Uterus (tissue), 4 donors: ENCODE results near the gene NOX3. TPM values are rescaled to one million over a fixed set of nuclear protein-coding genes. Genes with fewer than 3 reads are reported as not detected.
"Not testable (repeated sequence)": the region's sequence is repeated elsewhere in the genome, so short reads cannot be mapped to it uniquely, and the experiment has no call there.

ENCODE experiments used
- DNase-seq, 2 donors: peaks; one replicate each; pipeline ENCODE4 v3.0.0-alpha.2; 2019 to 2020
- H3K27ac ChIP-seq, 2 donors: fragments of 200-600 bp; sonication (generic); 1 replicate in 1 of 2; 2 replicates in 1 of 2; pipeline ENCODE4 v1.5.1; 2016 to 2018
- H3K27me3 ChIP-seq, 2 donors: fragments of 200-600 bp; sonication (generic); one replicate each; pipeline ENCODE4 v1.5.1; 2018 to 2019; ENCODE audit warnings: control low read depth in 1 of 2
- H3K36me3 ChIP-seq, 2 donors: fragments of 200-600 bp; sonication (generic); one replicate each; pipeline ENCODE4 v1.5.1; 2019; ENCODE audit warnings: control low read depth in 1 of 2
- H3K4me1 ChIP-seq, 2 donors: fragments of 200-600 bp; sonication (generic); one replicate each; pipeline ENCODE4 v1.5.1; 2018 to 2019; ENCODE audit warnings: control low read depth in 1 of 2
- H3K4me3 ChIP-seq, 2 donors: fragments of 200-600 bp; sonication (generic); 1 replicate in 1 of 2; 2 replicates in 1 of 2; pipeline ENCODE4 v1.5.1; 2018 to 2019; ENCODE audit warnings: mild to moderate bottlenecking in 1 of 2
- H3K9me3 ChIP-seq, 2 donors: fragments of 200-600 bp; sonication (generic); one replicate each; pipeline ENCODE4 v1.5.1; 2019; ENCODE audit warnings: control low read depth in 1 of 2
- POLR2A ChIP-seq, 2 donors: fragments of 450-650 bp; IDR thresholded peaks; one replicate each; pipeline ENCODE4 v1.6.1; 2016; ENCODE audit warnings: antibody characterized with exemption in 2 of 2, mild to moderate bottlenecking in 1 of 2, moderate library complexity in 1 of 2
- intact Hi-C: fragments of 100-400 bp; cut with DNase I; formaldehyde crosslinking; loops from one replicate; pipeline ENCODE4 v1.15.1; 2023; ENCODE audit warnings: low total_unique reads
- total RNA-seq, 4 donors: library from RNA; depleted of rRNA in 3 of 4; stranded (reverse); fragments of >200 nt in 3 of 4; gene quantifications; one replicate each; pipeline versions ENCODE4 v1.1.0 to v1.2.4, GENCODE V29; 2014 to 2023
- TF ChIP-seq, protein P1 (sequence below), 4 experiments: fragments of 200-600 bp in 2 of 4; fragments of 450-650 bp in 2 of 4; sonication (generic) in 2 of 4; IDR thresholded peaks; one replicate each; pipeline ENCODE4 v1.5.1; 2016 to 2019; ENCODE audit warnings: antibody characterized with exemption in 4 of 4, mild to moderate bottlenecking in 2 of 4, moderate library complexity in 1 of 4
- donor health status: DM: yes; HTN: yes; CAD: no.

NOX3 gene
- total RNA-seq, 4 donors from 2014 or later, result not detected

DNA sequence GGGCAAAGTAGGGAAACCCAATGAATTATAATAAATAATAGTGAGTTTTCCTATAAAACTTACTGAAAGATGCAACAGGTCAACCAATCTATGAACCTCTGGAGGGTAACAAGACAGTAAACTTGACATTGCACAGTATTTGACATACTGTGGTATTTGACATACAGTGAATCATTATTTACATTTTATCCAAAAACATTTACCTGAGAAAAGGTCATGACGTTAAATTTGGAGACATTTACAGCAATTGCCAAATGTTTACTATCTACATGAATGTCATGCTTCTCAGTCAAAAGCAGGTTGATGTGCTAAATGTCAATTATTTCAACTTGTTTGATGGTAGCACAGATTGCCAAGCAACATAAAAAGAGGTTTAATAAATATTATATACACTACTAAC lies 35.8 kb upstream of the NOX3 start:
- Histone ChIP-seq H3K9me3 (no peaks in the 10 kb centered on the region), H3K36me3 (no peaks in the 10 kb centered on the region), H3K4me3 (no peak overlapping the region), H3K27ac (no peak overlapping the region), H3K27me3 (no peaks in the 10 kb centered on the region), H3K4me1 (no peaks in the 10 kb centered on the region)
- intact Hi-C loops, result no loop called here
- no peak for DNase-seq
- no peak for TF ChIP-seq POLR2A (IDR thresholded peaks at IDR 0.05)
- TF ChIP-seq, protein P1, sequence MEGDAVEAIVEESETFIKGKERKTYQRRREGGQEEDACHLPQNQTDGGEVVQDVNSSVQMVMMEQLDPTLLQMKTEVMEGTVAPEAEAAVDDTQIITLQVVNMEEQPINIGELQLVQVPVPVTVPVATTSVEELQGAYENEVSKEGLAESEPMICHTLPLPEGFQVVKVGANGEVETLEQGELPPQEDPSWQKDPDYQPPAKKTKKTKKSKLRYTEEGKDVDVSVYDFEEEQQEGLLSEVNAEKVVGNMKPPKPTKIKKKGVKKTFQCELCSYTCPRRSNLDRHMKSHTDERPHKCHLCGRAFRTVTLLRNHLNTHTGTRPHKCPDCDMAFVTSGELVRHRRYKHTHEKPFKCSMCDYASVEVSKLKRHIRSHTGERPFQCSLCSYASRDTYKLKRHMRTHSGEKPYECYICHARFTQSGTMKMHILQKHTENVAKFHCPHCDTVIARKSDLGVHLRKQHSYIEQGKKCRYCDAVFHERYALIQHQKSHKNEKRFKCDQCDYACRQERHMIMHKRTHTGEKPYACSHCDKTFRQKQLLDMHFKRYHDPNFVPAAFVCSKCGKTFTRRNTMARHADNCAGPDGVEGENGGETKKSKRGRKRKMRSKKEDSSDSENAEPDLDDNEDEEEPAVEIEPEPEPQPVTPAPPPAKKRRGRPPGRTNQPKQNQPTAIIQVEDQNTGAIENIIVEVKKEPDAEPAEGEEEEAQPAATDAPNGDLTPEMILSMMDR (IDR thresholded peaks at IDR 0.05), result no peak

DNA sequence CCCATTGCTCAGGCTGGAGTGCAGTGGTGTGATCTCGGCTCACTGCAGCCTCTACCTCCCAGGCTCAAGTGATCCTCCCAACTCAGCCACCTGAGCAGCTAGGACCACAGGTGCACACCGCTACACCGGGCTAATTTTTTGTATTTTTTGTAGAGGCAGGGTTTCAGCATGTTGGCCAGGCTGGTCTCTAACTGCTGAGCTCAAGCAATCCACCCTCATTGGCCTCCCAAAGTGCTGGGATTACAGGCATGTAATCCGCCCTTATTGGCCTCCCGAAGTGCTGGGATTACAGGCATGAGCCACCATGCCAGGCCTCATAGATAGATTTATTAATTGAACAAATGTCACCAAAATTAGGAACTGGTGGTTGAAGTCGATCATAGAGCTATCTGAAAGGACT lies 32.6 kb upstream of the NOX3 start:
- intact Hi-C loops, H3K4me3 ChIP-seq, H3K27me3 ChIP-seq, H3K36me3 ChIP-seq, H3K9me3 ChIP-seq, H3K4me1 ChIP-seq, H3K27ac ChIP-seq, DNase-seq: not testable (repeated sequence)

DNA sequence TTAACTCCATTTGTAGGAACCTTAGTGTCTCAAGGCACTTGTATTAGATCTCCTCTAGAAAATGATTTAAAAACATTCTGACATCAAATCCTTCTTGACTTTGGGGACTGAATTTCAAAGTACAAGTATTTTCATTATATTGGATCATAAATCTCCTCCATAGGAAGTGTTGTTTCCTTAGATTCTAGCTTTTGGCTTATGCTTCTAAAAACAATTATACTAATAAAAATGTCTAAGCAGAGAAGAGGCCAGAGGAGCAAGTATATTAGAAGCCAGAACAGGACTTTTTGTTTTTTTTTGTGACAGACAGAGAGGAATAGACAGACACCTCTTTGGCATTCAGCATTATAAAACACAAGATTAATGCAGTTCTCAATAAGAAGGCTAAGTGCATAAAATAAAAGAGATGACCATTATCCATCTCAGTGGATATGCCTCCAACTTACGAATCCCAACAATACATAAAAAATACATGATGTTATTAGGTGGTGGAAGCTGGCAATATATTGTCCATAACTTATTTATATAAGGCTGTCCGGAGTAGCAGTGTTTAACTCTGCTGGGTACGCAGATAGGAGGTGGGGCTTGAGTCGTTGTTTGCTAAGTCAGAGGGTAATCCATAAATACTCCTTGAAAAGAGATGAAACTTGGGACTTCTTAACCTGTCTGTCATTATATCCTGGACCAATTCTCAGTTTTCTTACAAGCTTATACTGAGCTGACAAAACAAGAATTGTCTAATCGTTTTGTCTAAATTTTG lies 31.9 kb upstream of the NOX3 start:
- intact Hi-C loops, result no loop called here
- H3K9me3 ChIP-seq, result no peaks in the 10 kb centered on the region
- no peak overlapping the region for H3K27ac ChIP-seq
- H3K4me3 ChIP-seq, result no peak overlapping the region
- no peaks in the 10 kb centered on the region for H3K36me3 ChIP-seq
- TF ChIP-seq, protein P1 (IDR thresholded peaks at IDR 0.05), result no peak
- TF ChIP-seq POLR2A (IDR thresholded peaks at IDR 0.05), result no peak
- H3K4me1 ChIP-seq, result no peaks in the 10 kb centered on the region
- H3K27me3 ChIP-seq, result no peaks in the 10 kb centered on the region
- no peak for DNase-seq

DNA sequence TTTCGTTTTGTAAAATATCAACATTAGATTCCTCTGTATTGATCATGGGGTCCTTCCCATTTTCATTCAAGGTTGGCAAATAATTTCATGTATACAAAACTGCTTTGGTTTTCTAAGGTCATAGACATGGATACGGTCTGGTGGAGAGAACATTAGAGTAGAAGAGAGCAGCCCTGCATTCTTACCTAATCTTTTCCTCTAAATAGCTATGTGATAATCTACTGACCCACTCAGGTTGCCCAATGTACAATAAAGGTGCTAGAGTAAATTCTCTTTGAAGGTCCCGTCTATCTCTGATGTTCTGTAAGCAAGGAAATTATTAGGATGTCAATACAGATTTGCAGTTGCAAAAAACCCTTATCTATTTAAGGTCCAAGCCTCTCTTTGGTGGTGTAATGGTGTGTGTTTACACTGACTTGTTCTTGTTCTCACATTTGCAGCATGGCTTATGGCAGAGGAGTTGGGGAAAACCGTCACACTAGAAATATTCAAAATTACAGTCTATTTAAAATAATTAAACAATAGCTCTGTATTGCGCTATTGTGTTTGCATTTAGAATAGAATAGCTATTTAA lies 31.2 kb upstream of the NOX3 start:
- no peak overlapping the region for H3K4me3 ChIP-seq
- H3K27ac ChIP-seq, result no peak overlapping the region
- no peaks in the 10 kb centered on the region for H3K27me3 ChIP-seq
- no peaks in the 10 kb centered on the region for H3K36me3 ChIP-seq
- no peaks in the 10 kb centered on the region for H3K4me1 ChIP-seq
- intact Hi-C loops, result no loop called here
- TF ChIP-seq POLR2A (IDR thresholded peaks at IDR 0.05), result no peak
- TF ChIP-seq, protein P1 (IDR thresholded peaks at IDR 0.05), result no peak
- H3K9me3 ChIP-seq, result no peaks in the 10 kb centered on the region
- no peak for DNase-seq

DNA sequence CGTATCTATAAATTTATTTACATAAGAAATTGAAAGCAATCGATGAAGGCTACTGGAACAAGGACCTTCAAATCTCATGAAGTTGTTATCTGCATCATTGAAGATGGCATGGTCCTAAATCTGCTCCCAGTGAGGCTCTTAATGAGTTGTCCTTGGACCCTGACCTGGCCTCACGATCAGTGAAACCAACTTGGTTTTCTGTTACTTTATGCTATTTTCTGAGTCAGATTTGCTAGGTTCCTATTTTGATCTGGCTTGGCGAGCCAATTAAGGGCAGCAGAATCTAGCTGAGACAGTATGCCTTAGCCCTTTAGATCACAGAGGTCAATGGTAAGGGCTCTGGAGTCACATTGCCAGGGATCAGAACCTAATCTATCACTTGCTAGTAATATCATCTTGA lies 30.1 kb upstream of the NOX3 start:
- H3K36me3 ChIP-seq, result no peaks in the 10 kb centered on the region
- intact Hi-C loops, result no loop called here
- DNase-seq, result no peak
- no peak overlapping the region for H3K27ac ChIP-seq
- TF ChIP-seq, protein P1 (IDR thresholded peaks at IDR 0.05), result no peak
- TF ChIP-seq POLR2A (IDR thresholded peaks at IDR 0.05), result no peak
- no peaks in the 10 kb centered on the region for H3K9me3 ChIP-seq
- H3K27me3 ChIP-seq, result no peaks in the 10 kb centered on the region
- H3K4me3 ChIP-seq, result no peak overlapping the region
- H3K4me1 ChIP-seq, result no peaks in the 10 kb centered on the region
